Measurements from ENCODE around the gene HDAC8. TPM values are rescaled to one million over a fixed set of nuclear protein-coding genes. Genes with fewer than 3 reads are reported as not detected.

The HDAC8 gene
- total RNA-seq, 1 donor from 2014 or later, result 27.0 TPM

DNA sequence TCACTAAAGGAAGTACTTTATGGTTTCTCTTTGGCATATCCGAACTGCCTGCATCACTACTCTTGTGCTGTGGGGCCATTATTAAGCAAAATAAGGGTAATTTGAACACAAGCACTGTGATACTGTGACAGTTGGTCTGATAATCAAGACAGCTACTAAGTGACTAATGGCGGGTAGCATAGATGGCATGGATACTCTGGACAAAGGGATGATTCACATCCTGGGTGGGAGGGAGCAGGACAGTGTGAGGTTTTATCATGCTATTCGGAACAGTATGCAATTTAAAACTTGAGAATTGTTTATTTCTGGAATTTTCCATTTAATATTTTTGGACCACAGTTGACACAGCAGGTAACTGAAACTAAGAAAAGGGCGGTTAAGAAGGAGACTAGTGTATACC lies 214.3 kb downstream of the HDAC8 start:
- Histone ChIP-seq H3K4me1 (no peaks in the 10 kb centered on the region), H3K9me3 (no peaks in the 10 kb centered on the region), H3K27ac (no peak overlapping the region), H3K4me3 (no peak overlapping the region), H3K27me3 (no peaks in the 10 kb centered on the region), H3K36me3 (no peaks in the 10 kb centered on the region)
- TF ChIP-seq, protein P1, sequence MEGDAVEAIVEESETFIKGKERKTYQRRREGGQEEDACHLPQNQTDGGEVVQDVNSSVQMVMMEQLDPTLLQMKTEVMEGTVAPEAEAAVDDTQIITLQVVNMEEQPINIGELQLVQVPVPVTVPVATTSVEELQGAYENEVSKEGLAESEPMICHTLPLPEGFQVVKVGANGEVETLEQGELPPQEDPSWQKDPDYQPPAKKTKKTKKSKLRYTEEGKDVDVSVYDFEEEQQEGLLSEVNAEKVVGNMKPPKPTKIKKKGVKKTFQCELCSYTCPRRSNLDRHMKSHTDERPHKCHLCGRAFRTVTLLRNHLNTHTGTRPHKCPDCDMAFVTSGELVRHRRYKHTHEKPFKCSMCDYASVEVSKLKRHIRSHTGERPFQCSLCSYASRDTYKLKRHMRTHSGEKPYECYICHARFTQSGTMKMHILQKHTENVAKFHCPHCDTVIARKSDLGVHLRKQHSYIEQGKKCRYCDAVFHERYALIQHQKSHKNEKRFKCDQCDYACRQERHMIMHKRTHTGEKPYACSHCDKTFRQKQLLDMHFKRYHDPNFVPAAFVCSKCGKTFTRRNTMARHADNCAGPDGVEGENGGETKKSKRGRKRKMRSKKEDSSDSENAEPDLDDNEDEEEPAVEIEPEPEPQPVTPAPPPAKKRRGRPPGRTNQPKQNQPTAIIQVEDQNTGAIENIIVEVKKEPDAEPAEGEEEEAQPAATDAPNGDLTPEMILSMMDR (IDR thresholded peaks at IDR 0.05), result no peak
- intact Hi-C loops (cut with DNase I), result no loop called here
- ATAC-seq (no peak), DNase-seq (no peak)

- H3K9me3 ChIP-seq, result no peaks in the 10 kb centered on the region
- no peaks in the 10 kb centered on the region for H3K27me3 ChIP-seq
- intact Hi-C loops (cut with DNase I), result no loop called here
- DNase-seq (no peak), ATAC-seq (no peak)
- H3K4me3 ChIP-seq, result no peak overlapping the region
- TF ChIP-seq, protein P1 (IDR thresholded peaks at IDR 0.05), result no peak
- H3K36me3 ChIP-seq, result no peaks in the 10 kb centered on the region
- no peaks in the 10 kb centered on the region for H3K4me1 ChIP-seq
- no peak overlapping the region for H3K27ac ChIP-seq
Observed at GRCh38 chrX:72352786-72353185, 219.9 kb downstream of the HDAC8 start.

- ATAC-seq (no peak), DNase-seq (no peak)
- no peaks in the 10 kb centered on the region for H3K9me3 ChIP-seq
- H3K4me1 ChIP-seq, result no peaks in the 10 kb centered on the region
- H3K27ac ChIP-seq, result no peak overlapping the region
- no peaks in the 10 kb centered on the region for H3K27me3 ChIP-seq
- H3K36me3 ChIP-seq, result no peaks in the 10 kb centered on the region
- TF ChIP-seq, protein P1 (IDR thresholded peaks at IDR 0.05), result no peak
- intact Hi-C loops (cut with DNase I), result no loop called here
- H3K4me3 ChIP-seq, result no peak overlapping the region
Observed at GRCh38 chrX:72351606-72352334, 220.9 kb downstream of the HDAC8 start.

DNA sequence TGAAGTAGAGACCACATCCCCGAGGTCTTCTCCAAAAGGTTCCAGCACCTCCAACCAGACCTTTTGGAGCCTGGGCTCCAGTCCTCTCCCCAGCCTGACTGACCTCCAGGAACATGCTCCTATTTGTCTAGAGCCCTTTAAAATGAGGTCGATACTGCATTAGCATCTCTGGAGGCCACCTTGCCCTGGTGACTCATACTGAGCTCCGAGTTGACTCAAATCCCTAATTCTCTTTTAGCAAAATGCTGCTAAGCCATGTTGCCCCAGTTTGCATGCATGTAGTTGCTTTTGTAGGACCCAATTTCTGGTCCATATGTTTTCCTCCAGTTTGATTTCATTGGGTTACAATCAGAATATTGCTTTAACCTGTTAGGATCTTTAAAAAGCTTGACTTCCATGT lies 223.5 kb downstream of the HDAC8 start:
- TF ChIP-seq, protein P1 (IDR thresholded peaks at IDR 0.05), result no peak
- ATAC-seq (no peak), DNase-seq (no peak)
- no peak overlapping the region for H3K27ac ChIP-seq
- H3K36me3 ChIP-seq, result no peaks in the 10 kb centered on the region
- no peaks in the 10 kb centered on the region for H3K9me3 ChIP-seq
- no peak overlapping the region for H3K4me3 ChIP-seq
- no peaks in the 10 kb centered on the region for H3K27me3 ChIP-seq
- H3K4me1 ChIP-seq, result no peaks in the 10 kb centered on the region
- intact Hi-C loops (cut with DNase I), result no loop called here

GRCh38 chrX:72348247-72348979 lies 224.2 kb downstream of the HDAC8 start:
- H3K27ac ChIP-seq, result no peak overlapping the region
- intact Hi-C loops (cut with DNase I), result no loop called here
- no peaks in the 10 kb centered on the region for H3K27me3 ChIP-seq
- H3K4me1 ChIP-seq, result no peaks in the 10 kb centered on the region
- TF ChIP-seq, protein P1 (IDR thresholded peaks at IDR 0.05), result no peak
- no peaks in the 10 kb centered on the region for H3K36me3 ChIP-seq
- no peaks in the 10 kb centered on the region for H3K9me3 ChIP-seq
- ATAC-seq (no peak), DNase-seq (no peak)
- H3K4me3 ChIP-seq, result no peak overlapping the region

Data from upper lobe of right lung (tissue), 1 donor.